ENCODE measurements around the gene SKAP1.

Gene SKAP1

DNA sequence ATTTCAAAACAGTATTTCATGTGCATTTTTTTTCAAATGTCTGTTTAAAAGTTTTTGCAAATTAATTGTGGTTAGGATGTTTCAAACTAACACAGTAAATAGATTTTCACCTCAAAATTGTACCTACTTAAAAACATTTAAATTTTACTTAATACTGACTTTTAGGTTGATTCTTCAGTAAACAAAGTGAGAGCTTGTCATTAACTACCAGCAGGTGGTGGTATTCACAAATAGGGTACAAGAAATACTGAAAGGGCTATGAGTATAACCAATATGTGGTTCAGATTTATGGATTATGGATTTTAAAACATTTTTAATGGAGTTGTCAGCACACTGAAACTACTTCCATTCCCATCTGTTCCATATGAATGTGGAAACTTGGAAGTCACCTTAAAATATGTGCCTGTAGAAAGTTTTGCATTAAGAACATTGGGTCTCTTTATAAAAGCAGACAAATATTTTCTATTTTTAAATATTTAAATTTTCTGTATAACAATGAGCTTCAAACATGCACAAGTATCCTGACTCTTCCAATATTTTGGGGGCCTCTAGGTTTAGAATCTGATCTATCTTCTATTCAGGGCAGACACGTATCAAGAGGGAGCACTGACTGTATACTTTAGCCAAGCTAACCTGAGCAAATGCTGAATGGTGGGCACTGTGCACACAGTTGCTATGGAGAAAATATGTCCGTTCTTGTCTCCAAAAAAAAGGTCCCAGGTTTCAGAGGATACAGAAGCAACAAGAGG is 166.9 kb downstream of the SKAP1 start:
- TF ChIP-seq ZFX (IDR thresholded peaks at IDR 0.05; ENCODE audit: borderline replicate concordance) (no peak), CTCF (IDR thresholded peaks at IDR 0.05) (peak; percentile 74)
- no peak overlapping the region for H3K27ac ChIP-seq

DNA sequence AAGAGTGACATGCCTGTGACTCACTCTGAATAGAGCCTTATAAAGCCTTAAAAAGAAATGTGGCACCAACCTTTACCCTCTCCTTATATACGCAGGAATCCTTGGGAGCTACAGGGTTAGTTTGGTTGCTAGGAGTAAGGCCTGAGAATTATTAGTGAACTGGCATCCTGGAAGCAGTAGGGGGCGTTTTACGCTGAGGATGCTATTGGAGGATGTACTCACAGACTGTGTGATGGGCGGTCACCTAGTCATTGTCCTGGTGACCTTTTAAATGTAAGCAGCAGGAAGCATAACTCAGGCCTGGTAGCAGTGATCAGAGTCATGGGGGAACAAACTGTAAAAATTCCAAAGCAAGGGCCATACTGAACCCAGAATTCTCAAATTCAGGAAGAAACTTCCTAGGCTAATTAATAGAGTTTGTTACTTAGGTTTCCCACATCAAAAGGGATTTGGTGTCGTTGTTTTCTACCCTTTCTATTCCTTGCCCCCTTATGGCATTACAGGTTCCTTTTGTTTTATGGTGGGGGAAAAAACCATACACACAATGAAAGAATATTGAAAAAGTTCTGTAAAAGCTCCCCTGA is 168.6 kb downstream of the SKAP1 start:
- peak; percentile 80 for TF ChIP-seq CTCF (IDR thresholded peaks at IDR 0.05)
- no peak for TF ChIP-seq ZFX (IDR thresholded peaks at IDR 0.05; ENCODE audit: borderline replicate concordance)
- no peak overlapping the region for H3K27ac ChIP-seq

DNA sequence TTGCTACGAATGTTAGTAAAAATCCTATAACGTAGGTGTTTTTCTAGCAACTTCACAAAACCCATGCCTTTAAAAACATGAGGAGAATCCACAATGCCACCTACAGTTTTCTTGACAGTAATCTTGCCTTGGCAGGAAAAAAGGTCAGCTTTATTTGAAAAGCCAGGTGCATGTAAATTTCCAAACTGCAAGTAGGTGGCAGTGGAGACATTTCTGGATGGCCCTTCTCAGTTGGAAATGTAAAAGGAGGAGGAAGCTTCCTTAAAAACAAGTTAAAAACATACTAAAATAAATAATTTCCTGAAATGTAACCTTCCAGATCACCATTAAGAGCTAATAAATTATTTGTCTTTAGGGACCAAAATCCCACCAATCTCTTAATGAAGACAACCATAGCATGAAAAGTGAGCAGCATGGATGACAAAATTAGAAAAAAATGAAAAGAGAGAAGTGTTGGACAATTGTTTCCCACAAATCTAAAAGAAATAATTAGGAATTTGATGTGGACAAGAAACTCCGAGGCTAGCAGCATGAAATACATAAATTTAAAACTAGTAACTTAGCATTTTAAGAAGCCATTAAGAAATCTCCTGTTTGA is 170.2 kb downstream of the SKAP1 start:
- no peak overlapping the region for H3K27ac ChIP-seq

DNA sequence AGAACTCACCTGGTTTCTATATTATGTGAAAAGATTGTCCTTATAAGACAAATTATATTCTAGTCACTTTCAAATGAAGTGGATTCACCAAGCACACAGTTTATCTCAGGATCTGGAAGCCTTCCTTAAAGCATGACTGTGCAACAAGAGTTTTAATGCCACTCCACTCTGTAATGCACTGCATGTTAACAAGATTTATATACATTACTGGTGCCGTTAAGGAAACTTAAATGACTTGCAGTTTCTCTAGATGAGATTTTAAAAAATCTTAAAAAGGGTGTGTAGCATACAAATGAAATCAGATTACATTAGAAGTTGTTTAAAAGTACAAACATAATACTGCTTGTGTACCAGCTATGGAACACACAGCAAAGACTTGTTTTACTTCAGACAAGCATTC is 171.7 kb downstream of the SKAP1 start:
- TF ChIP-seq CTCF (IDR thresholded peaks at IDR 0.05) (no peak), ZFX (IDR thresholded peaks at IDR 0.05; ENCODE audit: borderline replicate concordance) (no peak)
- peak overlapping the region; percentile 42 for H3K27ac ChIP-seq

More for the DNA sequence above, 170.2 kb downstream of the SKAP1 start:
- no peak for TF ChIP-seq ZFX (IDR thresholded peaks at IDR 0.05; ENCODE audit: borderline replicate concordance)
- peak; percentile 90 for TF ChIP-seq CTCF (IDR thresholded peaks at IDR 0.05)

DNA sequence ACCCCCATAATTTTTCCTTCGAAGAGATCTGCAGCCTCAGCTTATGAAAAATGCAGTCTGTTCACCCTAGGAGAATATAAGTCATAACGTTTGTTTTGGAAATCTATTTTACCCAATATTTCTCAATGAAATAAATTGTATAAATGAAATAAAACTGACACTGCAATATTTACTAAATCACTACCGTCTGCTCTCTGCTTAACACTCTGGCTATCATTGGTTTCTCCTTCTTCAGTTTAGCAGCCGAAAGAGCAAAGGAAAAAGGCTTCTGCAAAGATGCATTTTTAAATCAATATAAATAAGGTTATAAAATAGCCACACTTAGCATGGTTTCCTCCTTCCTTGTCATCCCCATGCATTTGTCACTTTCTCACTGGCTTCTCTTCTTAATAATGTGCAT is 174.3 kb downstream of the SKAP1 start:
- no peak overlapping the region for H3K27ac ChIP-seq
- no peak for TF ChIP-seq CTCF (IDR thresholded peaks at IDR 0.05)

DNA sequence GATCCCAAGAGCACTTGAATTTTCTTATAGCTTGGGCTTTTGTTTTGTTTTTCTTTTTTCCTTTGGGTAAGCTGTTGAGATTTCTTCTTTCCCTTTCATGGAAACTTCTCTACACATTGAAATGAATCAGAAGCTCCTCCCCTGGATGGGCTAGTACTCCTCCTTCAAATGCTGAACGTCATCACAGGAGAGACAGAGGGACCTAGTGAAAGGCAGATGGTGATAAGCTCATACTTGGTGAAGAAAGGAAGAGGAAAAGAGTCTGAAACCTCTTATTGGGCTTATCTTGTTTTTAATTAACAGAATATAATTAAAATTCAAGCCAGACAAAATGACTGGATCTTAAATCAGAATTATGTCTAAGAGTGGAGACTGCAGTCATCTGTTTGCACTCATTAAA is 175.1 kb downstream of the SKAP1 start:
- no peak overlapping the region for H3K27ac ChIP-seq
- TF ChIP-seq ZFX (IDR thresholded peaks at IDR 0.05; ENCODE audit: borderline replicate concordance) (no peak), CTCF (IDR thresholded peaks at IDR 0.05) (no peak)

DNA sequence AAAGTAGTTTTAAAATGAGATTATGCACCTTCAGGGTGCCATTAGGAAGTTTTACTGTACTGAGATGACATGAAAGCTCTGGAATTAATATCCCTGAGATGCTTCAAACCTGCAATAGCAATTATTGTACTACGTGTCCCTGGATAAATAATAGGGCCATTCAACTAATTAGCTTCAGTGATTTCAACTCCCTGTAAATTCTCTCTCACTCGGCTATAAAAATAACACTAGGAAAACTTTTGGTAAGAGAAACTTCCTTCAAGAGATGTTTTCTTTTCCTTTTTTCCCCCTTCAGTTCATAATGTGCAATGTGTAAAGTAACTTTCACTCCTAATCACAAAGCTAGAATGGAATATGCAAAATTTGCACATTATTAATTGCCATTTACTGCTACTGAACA is 176.0 kb downstream of the SKAP1 start:
- no peak for TF ChIP-seq ZFX (IDR thresholded peaks at IDR 0.05; ENCODE audit: borderline replicate concordance)
- TF ChIP-seq CTCF (IDR thresholded peaks at IDR 0.05): no peak
- no peak overlapping the region for H3K27ac ChIP-seq
